MCF 10A (cell line): ENCODE measurements around the gene JMJD7. TPM values are rescaled to one million over a fixed set of nuclear protein-coding genes. Genes with fewer than 3 reads are reported as not detected.

Experiments
- BruUV-seq: library from RNA; stranded (reverse); fragments of 400-500 nt; replicated peaks from 2 replicates; lab custom pipeline; 2021; lab: Mats Ljungman, UMichigan
- CTCF ChIA-PET: fragments of 300-600 bp; sonication (Branson Sonifier 250); formaldehyde crosslinking; extraction: SDS; loops from one replicate; lab custom pipeline; 2021; ENCODE audit warnings: antibody characterized with exemption, inconsistent platforms; lab: Yijun Ruan, JAX
- POLR2A ChIA-PET: fragments of 300-600, 350-650 bp; sonication (Branson Sonifier 250); formaldehyde crosslinking; extraction: SDS; loops from one replicate; lab custom pipeline; 2020; ENCODE audit warnings: antibody characterized with exemption, inconsistent platforms; lab: Yijun Ruan, JAX
- DNase-seq: peaks from one replicate; pipeline ENCODE4 v3.0.0-alpha.2; 2018; ENCODE audit not compliant: unreplicated experiment
- H3K27ac Mint-ChIP-seq: one replicate; pipeline ENCODE4 v1.8.0; 2022; ENCODE audit warnings: mild to moderate bottlenecking, low read depth, mixed read lengths; ENCODE audit not compliant: unreplicated experiment
- H3K27me3 Mint-ChIP-seq: one replicate; pipeline ENCODE4 v1.8.0; 2022; ENCODE audit warnings: mixed read lengths; ENCODE audit not compliant: insufficient read depth, unreplicated experiment
- H3K36me3 Mint-ChIP-seq: one replicate; pipeline ENCODE4 v1.8.0; 2022; ENCODE audit warnings: mild to moderate bottlenecking, moderate library complexity, mixed read lengths; ENCODE audit not compliant: insufficient read depth, unreplicated experiment
- H3K4me1 Mint-ChIP-seq: one replicate; pipeline ENCODE4 v1.8.0; 2022; ENCODE audit warnings: mixed read lengths; ENCODE audit not compliant: insufficient read depth, unreplicated experiment
- H3K4me3 Mint-ChIP-seq: one replicate; pipeline ENCODE4 v1.8.0; 2022; ENCODE audit warnings: mild to moderate bottlenecking, moderate library complexity, mixed read lengths; ENCODE audit not compliant: unreplicated experiment
- H3K9me3 Mint-ChIP-seq: one replicate; pipeline ENCODE4 v1.8.0; 2022; ENCODE audit warnings: mixed read lengths; ENCODE audit not compliant: unreplicated experiment
- intact Hi-C: fragments of 100-400 bp; cut with micrococcal nuclease; formaldehyde crosslinking; loops from 2 replicates; pipeline ENCODE4 v1.14.1; 2022
- total RNA-seq: library from RNA; stranded (reverse); gene quantifications from 2 replicates; pipeline ENCODE4 v1.2.3, GENCODE V29; 2022
- TF ChIP-seq, protein P1 (sequence below): fragments of 200-600 bp; IDR thresholded peaks from one replicate; pipeline ENCODE4 v1.8.0; 2022; ENCODE audit warnings: antibody characterized with exemption, mild to moderate bottlenecking; ENCODE audit not compliant: unreplicated experiment

JMJD7 gene
- total RNA-seq, 1 experiment from 2014 or later, result 9.2 TPM

DNA sequence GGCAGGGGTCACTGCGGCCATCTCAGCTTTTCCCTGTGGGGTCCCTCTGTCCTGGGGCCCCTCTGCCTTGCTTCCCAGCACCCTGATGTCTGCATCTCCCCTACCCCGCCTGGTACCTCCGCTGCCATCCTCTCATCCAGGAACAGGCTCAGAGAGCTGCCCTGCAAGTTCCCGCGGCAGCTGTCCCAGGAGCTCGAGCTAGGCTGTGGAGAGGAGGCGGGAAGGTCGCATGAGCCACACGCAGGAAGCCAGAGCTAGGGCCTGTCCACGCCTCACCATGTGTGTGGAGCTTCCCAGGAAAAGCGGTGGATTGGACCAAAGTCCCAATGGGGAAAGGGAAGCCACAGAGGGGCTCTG is 23.3 kb downstream of the JMJD7 start:
- Mint-ChIP-seq H3K4me1 (no peaks in the 10 kb centered on the region), H3K27ac (no peak overlapping the region), H3K9me3 (no peaks in the 10 kb centered on the region), H3K4me3 (no peak overlapping the region), H3K27me3 (no peaks in the 10 kb centered on the region), H3K36me3 (peaks cover 11% of the 10 kb centered on the region)
- BruUV-seq, result no TSS peak
- CTCF ChIA-PET, result interaction anchor here (0.9 kb wide), 1 partner anchor 12 kb away, joined by 3 read pairs; the partner anchor contains the start of gene PLA2G4B
- TF ChIP-seq, protein P1, sequence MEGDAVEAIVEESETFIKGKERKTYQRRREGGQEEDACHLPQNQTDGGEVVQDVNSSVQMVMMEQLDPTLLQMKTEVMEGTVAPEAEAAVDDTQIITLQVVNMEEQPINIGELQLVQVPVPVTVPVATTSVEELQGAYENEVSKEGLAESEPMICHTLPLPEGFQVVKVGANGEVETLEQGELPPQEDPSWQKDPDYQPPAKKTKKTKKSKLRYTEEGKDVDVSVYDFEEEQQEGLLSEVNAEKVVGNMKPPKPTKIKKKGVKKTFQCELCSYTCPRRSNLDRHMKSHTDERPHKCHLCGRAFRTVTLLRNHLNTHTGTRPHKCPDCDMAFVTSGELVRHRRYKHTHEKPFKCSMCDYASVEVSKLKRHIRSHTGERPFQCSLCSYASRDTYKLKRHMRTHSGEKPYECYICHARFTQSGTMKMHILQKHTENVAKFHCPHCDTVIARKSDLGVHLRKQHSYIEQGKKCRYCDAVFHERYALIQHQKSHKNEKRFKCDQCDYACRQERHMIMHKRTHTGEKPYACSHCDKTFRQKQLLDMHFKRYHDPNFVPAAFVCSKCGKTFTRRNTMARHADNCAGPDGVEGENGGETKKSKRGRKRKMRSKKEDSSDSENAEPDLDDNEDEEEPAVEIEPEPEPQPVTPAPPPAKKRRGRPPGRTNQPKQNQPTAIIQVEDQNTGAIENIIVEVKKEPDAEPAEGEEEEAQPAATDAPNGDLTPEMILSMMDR, result no peak
- DNase-seq, result no peak
- POLR2A ChIA-PET, result interaction anchor here (0.6 to 1.6 kb wide), 4 partner anchors 13 to 293 kb away, joined by 3 to 4 read pairs (median 4); partner anchors contain the start of genes MAPKBP1 and PLA2G4B
- intact Hi-C loops, result no loop called here

DNA sequence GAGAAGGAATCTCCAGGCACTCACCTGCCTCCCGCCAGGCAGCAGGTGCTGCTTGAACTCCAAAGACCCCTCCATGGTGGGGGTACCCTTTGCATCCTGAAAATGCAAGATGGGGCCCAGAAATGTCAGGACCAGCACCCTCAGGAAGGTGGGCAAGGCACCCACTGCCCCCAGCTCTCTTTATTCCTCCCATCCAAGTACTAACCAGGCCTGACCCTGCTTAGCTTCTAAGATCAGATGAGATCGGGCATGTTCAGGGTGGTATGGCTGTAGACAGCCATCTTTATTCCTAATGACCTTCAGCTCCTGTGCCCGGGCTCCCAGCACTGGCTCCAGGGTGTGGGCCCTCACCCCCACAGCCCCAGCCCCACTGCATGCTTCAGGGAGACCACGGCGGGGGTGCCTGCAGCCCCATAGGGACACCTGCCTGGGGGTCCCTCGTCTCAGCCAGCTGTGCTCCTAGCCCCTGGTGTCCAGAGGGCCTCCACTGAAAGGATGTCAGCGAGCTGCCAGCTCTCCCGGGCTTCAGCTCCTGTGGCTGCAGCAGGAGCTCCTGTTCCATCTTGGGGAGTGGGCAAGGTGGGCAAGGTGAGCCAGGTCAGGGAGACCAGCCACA is 24.0 kb downstream of the JMJD7 start:
- H3K27ac Mint-ChIP-seq, result no peak overlapping the region
- H3K27me3 Mint-ChIP-seq, result no peaks in the 10 kb centered on the region
- DNase-seq, result no peak
- no peaks in the 10 kb centered on the region for H3K9me3 Mint-ChIP-seq
- H3K4me3 Mint-ChIP-seq, result no peak overlapping the region
- CTCF ChIA-PET, result interaction anchor here (0.8 to 0.9 kb wide), 2 partner anchors 13 to 232 kb away, joined by 3 to 4 read pairs; partner anchors contain the start of gene PLA2G4B
- BruUV-seq, result no TSS peak
- no peaks in the 10 kb centered on the region for H3K4me1 Mint-ChIP-seq
- H3K36me3 Mint-ChIP-seq, result peaks cover 11% of the 10 kb centered on the region
- POLR2A ChIA-PET, result interaction anchor here (0.7 to 1.6 kb wide), 6 partner anchors 11 to 79 kb away, joined by 3 to 5 read pairs (median 4); partner anchors contain the start of genes MAPKBP1 and PLA2G4B
- intact Hi-C loops, result no loop called here
- TF ChIP-seq, protein P1, result no peak

DNA sequence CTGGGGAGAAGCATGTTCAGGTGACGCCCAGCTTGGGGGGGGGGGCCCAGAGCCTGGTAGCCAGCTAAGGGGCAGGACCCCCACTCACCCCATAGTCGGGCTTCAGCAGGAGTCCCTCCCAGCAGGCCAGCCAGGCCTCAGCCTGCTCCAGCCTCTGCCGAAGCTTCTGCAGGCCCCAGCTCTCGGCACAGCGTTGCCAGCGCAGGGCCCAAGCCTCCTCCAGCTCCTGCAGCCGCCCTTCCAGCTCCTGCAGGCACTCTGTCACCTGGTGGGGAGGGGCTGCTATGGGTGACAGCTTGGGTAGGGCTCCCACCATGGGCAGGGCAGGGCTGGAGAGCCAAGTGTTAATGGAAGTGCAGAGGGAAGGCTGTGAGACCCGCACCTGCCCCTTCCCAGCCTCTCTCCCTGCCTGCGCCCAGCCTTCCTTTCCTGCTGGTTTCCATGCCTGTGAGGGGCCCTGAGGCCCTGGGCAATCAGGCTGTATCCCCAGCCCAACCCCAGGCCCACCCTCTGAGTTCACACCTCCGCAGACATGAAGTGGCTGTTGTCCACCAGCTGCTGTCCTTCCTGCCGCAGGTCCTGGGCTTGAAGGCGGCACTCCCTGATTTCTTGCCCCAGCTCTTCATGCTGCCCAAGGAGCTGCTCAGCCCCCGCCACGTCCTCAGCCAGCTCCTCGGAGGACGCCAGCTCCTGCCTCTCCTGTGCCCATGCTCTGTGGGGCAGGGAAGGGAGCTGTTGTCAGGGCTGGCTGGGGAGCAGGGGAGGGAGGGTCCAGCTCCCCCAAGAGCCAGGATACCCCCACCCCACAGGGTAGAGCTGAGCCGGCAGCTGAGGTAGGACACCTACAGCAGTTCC is 25.1 kb downstream of the JMJD7 start:
- Mint-ChIP-seq H3K36me3 (peaks cover 11% of the 10 kb centered on the region), H3K4me3 (no peak overlapping the region), H3K27ac (no peak overlapping the region), H3K9me3 (no peaks in the 10 kb centered on the region), H3K4me1 (no peaks in the 10 kb centered on the region), H3K27me3 (no peaks in the 10 kb centered on the region)
- no peak for DNase-seq
- ChIA-PET CTCF (interaction anchor here (0.8 to 1.4 kb wide), 2 partner anchors 80 to 231 kb away, joined by 4 read pairs; no protein-coding TSS in a partner anchor), POLR2A (interaction anchor here (0.6 to 1.5 kb wide), 5 partner anchors 12 to 80 kb away, joined by 3 to 5 read pairs (median 3); no protein-coding TSS in a partner anchor)
- intact Hi-C loops, result no loop called here
- BruUV-seq, result no TSS peak
- TF ChIP-seq, protein P1, result no peak

DNA sequence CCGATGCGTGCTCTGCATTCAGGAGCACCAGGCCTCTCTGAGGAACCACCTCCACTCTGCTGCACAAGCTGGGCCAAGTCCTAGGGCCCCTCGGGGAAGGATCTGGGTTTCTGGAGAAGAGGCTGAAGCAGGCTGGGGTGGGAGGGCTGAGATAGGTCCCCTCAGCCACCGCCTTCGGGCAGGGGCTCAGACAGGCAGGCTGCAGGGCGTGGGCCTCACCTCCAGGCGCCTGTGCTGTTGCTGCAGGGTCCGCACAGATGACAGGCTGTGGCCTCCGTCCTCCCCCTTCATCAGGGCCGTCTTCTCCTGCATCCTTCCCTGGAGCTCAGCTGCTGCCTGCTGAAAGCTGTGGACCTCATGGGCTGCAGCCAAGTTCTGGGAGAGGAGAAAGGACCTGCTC is 25.9 kb downstream of the JMJD7 start:
- Mint-ChIP-seq H3K4me3 (no peak overlapping the region), H3K4me1 (no peaks in the 10 kb centered on the region), H3K27me3 (no peaks in the 10 kb centered on the region), H3K36me3 (peaks cover 11% of the 10 kb centered on the region), H3K9me3 (no peaks in the 10 kb centered on the region), H3K27ac (no peak overlapping the region)
- ChIA-PET CTCF (no interaction called here), POLR2A (no interaction called here)
- intact Hi-C loops, result no loop called here
- no peak for DNase-seq
- no TSS peak for BruUV-seq
- TF ChIP-seq, protein P1, result no peak
